Epithelial cell of esophagus (primary cell): ENCODE data around the gene DOCK4.

ENCODE experiments used
- DNase-seq: peaks from one replicate; pipeline ENCODE4 v3.0.0; 2010; ENCODE audit warnings: low read depth
- H3K4me3 ChIP-seq: 2 replicates; pipeline ENCODE4 v1.5.1; 2011; ENCODE audit warnings: mild to moderate bottlenecking, low read length, control low read depth
- CTCF ChIP-seq: IDR thresholded peaks from 2 replicates; pipeline ENCODE4 v1.5.1; 2011; ENCODE audit warnings: low read depth, mild to moderate bottlenecking, low read length, control low read depth, inconsistent platforms; ENCODE audit not compliant: insufficient read depth; ENCODE audit errors: missing control alignments

Gene DOCK4

GRCh38 chr7:112116358-112116757 is 89.8 kb downstream of the DOCK4 start:
- no peak overlapping the region for H3K4me3 ChIP-seq
- no peak for DNase-seq
- TF ChIP-seq CTCF: no peak

- no peak for TF ChIP-seq CTCF
- no peak for DNase-seq
- no peak overlapping the region for H3K4me3 ChIP-seq
Observed at GRCh38 chr7:112115880-112116279, 90.3 kb downstream of the DOCK4 start.

GRCh38 chr7:112113913-112114575 is 92.2 kb downstream of the DOCK4 start:
- TF ChIP-seq CTCF: no peak
- no peak for DNase-seq
- no peak overlapping the region for H3K4me3 ChIP-seq

- H3K4me3 ChIP-seq: no peak overlapping the region
- DNase-seq: peak; percentile 69
- no peak for TF ChIP-seq CTCF
Observed at GRCh38 chr7:112112822-112113255, 93.4 kb downstream of the DOCK4 start.

GRCh38 chr7:112110651-112111050 is 95.5 kb downstream of the DOCK4 start:
- TF ChIP-seq CTCF: no peak

GRCh38 chr7:112110175-112110574 is 96.0 kb downstream of the DOCK4 start:
- no peak overlapping the region for H3K4me3 ChIP-seq

More at GRCh38 chr7:112110651-112111050, 95.5 kb downstream of the DOCK4 start:
- H3K4me3 ChIP-seq: no peak overlapping the region
- DNase-seq: no peak

More at GRCh38 chr7:112110175-112110574, 96.0 kb downstream of the DOCK4 start:
- no peak for TF ChIP-seq CTCF
- no peak for DNase-seq
